Measurements from ENCODE around the gene CHRDL1.
"Not testable (repeated sequence)": the region's sequence is repeated elsewhere in the genome, so short reads cannot be mapped to it uniquely, and the experiment has no call there.

Gene CHRDL1

GRCh38 chrX:110665223-110666002 is 130.2 kb downstream of the CHRDL1 start:
- no peak for DNase-seq (ENCODE audit: low read depth)

GRCh38 chrX:110657073-110657472 is 138.5 kb downstream of the CHRDL1 start:
- DNase-seq (ENCODE audit: low read depth): no peak

GRCh38 chrX:110654280-110654679 is 141.3 kb downstream of the CHRDL1 start:
- DNase-seq (ENCODE audit: low read depth): not testable (repeated sequence)

GRCh38 chrX:110646386-110646785 is 149.2 kb downstream of the CHRDL1 start:
- DNase-seq (ENCODE audit: low read depth): no peak
